Sigmoid colon (tissue), 7 donors: ENCODE measurements around the gene POLR1F. TPM values are rescaled to one million over a fixed set of nuclear protein-coding genes. Genes with fewer than 3 reads are reported as not detected.
"Not testable (repeated sequence)": the region's sequence is repeated elsewhere in the genome, so short reads cannot be mapped to it uniquely, and the experiment has no call there.

Experiments
- DNase-seq: peaks from one replicate; pipeline ENCODE4 v3.0.0-alpha.2; 2019
- H3K27ac ChIP-seq, 4 donors: fragments of 200-600 bp; sonication (generic); one replicate each; pipeline ENCODE4 v1.5.1; 2016 to 2019; ENCODE audit warnings: mild to moderate bottlenecking in 1 of 4
- H3K27me3 ChIP-seq, 3 donors: fragments of 200-600 bp; sonication (generic); one replicate each; pipeline ENCODE4 v1.5.1; 2019; ENCODE audit warnings: mild to moderate bottlenecking in 1 of 3
- H3K36me3 ChIP-seq, 4 donors: fragments of 200-600 bp; sonication (generic); one replicate each; pipeline ENCODE4 v1.5.1; 2016 to 2019
- H3K4me1 ChIP-seq, 4 donors: fragments of 200-600 bp; sonication (generic); one replicate each; pipeline ENCODE4 v1.5.1; 2017 to 2019
- H3K4me3 ChIP-seq, 4 donors: fragments of 200-600 bp; sonication (generic); one replicate each; pipeline ENCODE4 v1.5.1; 2017 to 2019; ENCODE audit warnings: mild to moderate bottlenecking in 2 of 4, moderate library complexity in 1 of 4
- H3K9me3 ChIP-seq, 4 donors: fragments of 200-600 bp in 3 of 4; sonication (generic) in 3 of 4; one replicate each; pipeline versions ENCODE4 v1.5.1 to v1.6.1; 2013 to 2019
- CTCF ChIP-seq, 4 experiments: fragments of 450-650 bp in 3 of 4; fragments of 200-600 bp in 1 of 4; IDR thresholded peaks; one replicate each; pipeline ENCODE4 v1.5.1; 2016 to 2019; ENCODE audit warnings: antibody characterized with exemption in 4 of 4, mild to moderate bottlenecking in 3 of 4, moderate library complexity in 2 of 4
- EP300 ChIP-seq, 4 donors: sonication (generic); formaldehyde crosslinking; IDR thresholded peaks; one replicate each; pipeline ENCODE4 v1.6.1; 2017; ENCODE audit warnings: antibody characterized with exemption in 4 of 4
- POLR2A ChIP-seq, 2 donors: fragments of 450-650 bp; IDR thresholded peaks; one replicate each; pipeline ENCODE4 v1.6.1; 2016; ENCODE audit warnings: antibody characterized with exemption in 2 of 2, mild to moderate bottlenecking in 2 of 2, moderate library complexity in 2 of 2
- POLR2AphosphoS5 ChIP-seq, 4 donors: sonication (generic); formaldehyde crosslinking; IDR thresholded peaks; one replicate each; pipeline ENCODE4 v1.6.1; 2017; ENCODE audit warnings: antibody characterized with exemption in 4 of 4
- WGBS, 2 donors: extraction: QIAGEN DNeasy Blood & Tissue Kit; methylation state at CpG; one replicate each; pipeline ENCODE4 v1.1.7; 2013; 5-methylcytosine and 5-hydroxymethylcytosine counted together
- intact Hi-C: fragments of 100-400 bp; cut with DNase I; formaldehyde crosslinking; loops from one replicate; pipeline ENCODE4 v1.15.1; 2023
- polyA plus RNA-seq, 3 donors: library from polyadenylated mRNA; stranded (reverse); fragments of 200-250 nt; gene quantifications; one replicate each; pipeline ENCODE4 v1.2.3, GENCODE V29; 2013
- total RNA-seq, 4 donors: library from RNA; depleted of rRNA; stranded (reverse); fragments of >200 nt; gene quantifications; one replicate each; pipeline ENCODE4 v1.1.0, GENCODE V29; 2016
- donor health status: healthy with polysubstance abuse.
- donor health status: Bipolar disorder and iron deficiency.
- donor health status: healthy.

POLR1F gene
- total and polyA plus RNA-seq, 7 donors, result 4.2 to 15.6 (median 9.7) TPM

DNA sequence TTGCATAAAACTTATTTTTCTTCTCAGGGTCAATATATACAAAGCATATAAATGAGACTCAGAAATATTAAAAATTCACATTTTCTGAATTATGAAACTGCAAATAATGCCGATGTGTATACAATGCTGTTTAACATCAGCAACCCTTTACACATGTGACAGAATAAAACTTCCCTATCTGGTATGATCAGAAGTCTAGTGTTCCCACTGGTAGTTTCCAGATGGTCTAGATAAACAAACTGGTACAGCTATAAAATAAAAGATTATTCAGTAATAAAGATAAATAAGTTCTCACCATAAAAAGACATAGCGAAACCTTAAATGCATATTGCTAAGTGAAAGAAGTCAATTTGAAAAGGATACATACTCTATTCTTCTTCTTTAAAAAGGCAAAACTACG lies 7.9 kb downstream of the POLR1F start:
- 85 to 91% methylated on average over 3 of the region's 3 CpGs for WGBS, 2 donors
- intact Hi-C loops, result no loop called here
- Histone ChIP-seq H3K36me3 (peaks cover 0 to 63% (median 3%) of the 10 kb centered on the region in 4 donors), H3K27me3 (no peaks in the 10 kb centered on the region), H3K4me3 (no peak overlapping the region), H3K4me1 (no peaks in the 10 kb centered on the region), H3K9me3 (no peaks in the 10 kb centered on the region), H3K27ac (no peak overlapping the region)
- TF ChIP-seq POLR2AphosphoS5 (IDR thresholded peaks at IDR 0.05) (no peak), EP300 (IDR thresholded peaks at IDR 0.05) (no peak), POLR2A (IDR thresholded peaks at IDR 0.05) (no peak), CTCF (IDR thresholded peaks at IDR 0.05) (no peak)
- no peak for DNase-seq

DNA sequence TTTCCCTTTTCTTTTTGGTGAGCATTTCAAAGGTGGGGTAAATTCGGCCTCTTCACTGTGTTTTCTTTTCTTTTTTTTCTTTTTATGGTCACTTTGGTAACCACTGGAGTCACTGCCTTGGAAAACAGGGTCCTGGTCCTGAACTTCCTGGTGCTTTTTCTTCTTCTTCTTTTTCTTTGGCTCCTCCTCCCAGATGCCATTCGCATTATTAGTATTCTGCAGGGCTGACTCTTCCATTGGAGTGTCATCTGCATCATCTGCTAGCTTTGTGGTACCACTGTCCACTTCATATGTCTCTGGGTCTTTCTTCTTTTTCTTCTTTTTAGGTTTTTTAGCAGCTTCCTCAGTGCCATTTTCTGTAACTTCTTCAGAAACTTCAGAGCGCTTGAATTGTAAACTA lies 10.5 kb downstream of the POLR1F start:
- H3K4me1 ChIP-seq, result no peaks in the 10 kb centered on the region
- no peaks in the 10 kb centered on the region for H3K9me3 ChIP-seq
- TF ChIP-seq POLR2AphosphoS5 (IDR thresholded peaks at IDR 0.05) (no peak), POLR2A (IDR thresholded peaks at IDR 0.05) (no peak), EP300 (IDR thresholded peaks at IDR 0.05) (no peak), CTCF (IDR thresholded peaks at IDR 0.05) (no peak)
- no peaks in the 10 kb centered on the region for H3K27me3 ChIP-seq
- no peak for DNase-seq
- peaks cover 0 to 51% (median 3%) of the 10 kb centered on the region in 4 donors for H3K36me3 ChIP-seq
- intact Hi-C loops, result no loop called here
- no peak overlapping the region for H3K27ac ChIP-seq
- WGBS, 2 donors, result 88 to 93% methylated on average over 3 of the region's 3 CpGs
- H3K4me3 ChIP-seq, result no peak overlapping the region

DNA sequence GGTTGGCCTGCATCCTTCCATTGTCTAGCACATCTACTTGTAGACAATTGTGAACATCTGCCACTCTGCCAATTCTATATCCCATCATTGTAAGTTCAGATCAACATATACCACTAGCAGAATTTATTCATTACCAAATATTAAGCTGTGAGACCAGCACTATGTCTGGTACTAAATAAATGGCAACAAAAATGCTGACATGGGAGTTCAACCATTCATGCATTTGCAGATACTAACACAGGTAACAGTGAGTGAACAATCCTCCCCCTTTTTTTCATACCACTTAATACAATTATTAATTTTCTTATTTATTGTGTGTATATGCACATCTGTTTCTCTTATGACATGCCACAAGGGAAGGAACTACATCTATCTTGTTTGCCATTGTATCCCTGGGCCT lies 11.9 kb downstream of the POLR1F start:
- intact Hi-C loops, result no loop called here

DNA sequence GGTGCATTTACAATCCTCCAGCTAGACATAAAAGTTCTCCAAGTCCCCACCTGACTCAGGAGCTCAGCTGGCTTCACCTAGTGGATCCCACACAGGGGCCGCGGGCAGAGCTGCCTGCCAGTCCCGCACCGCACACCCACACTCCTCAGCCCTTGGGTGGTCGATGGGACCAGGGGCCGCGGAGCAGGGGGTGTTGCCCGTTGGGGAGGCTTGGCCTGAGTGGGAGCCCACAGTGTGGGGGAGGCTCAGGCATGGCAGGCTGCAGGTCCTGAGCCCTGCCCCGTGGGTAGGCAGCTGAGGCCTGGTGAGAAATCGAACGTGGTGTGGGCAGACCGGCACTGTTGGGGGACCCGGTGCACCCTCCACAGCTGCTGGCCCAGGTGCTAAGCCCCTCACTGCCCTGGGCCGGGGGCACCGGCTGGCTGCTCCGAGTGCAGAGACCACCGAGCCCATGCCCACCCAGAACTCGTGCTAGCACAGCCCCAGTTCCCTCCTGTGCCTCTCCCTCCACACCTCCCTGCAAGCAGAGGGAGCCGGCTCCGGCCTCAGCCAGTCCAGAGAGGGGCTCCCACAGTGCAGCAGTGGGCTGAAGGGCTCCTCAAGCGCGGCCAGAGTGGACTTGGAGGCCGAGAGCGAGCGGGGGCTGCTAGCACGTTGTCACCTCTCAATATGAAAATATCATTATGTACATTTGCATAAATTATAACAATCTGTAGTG lies 16.6 kb downstream of the POLR1F start:
- Histone ChIP-seq H3K9me3 (no peaks in the 10 kb centered on the region), H3K4me3 (no peak overlapping the region), H3K27me3 (no peaks in the 10 kb centered on the region), H3K27ac (no peak overlapping the region), H3K4me1 (no peaks in the 10 kb centered on the region), H3K36me3 (peaks cover 0 to 7% (median 3%) of the 10 kb centered on the region in 4 donors)
- intact Hi-C loops, result no loop called here
- peak; percentile 58 for DNase-seq
- WGBS, 2 donors, result 95% methylated on average over 26 of the region's 26 CpGs
- no peak for TF ChIP-seq POLR2A (IDR thresholded peaks at IDR 0.05)
- no peak for TF ChIP-seq CTCF (IDR thresholded peaks at IDR 0.05)
- TF ChIP-seq POLR2AphosphoS5 (IDR thresholded peaks at IDR 0.05), result no peak
- no peak for TF ChIP-seq EP300 (IDR thresholded peaks at IDR 0.05)

More for the DNA sequence above, 11.9 kb downstream of the POLR1F start:
- Histone ChIP-seq H3K36me3 (peaks cover 0 to 44% (median 3%) of the 10 kb centered on the region in 4 donors), H3K4me1 (no peaks in the 10 kb centered on the region), H3K4me3 (no peak overlapping the region), H3K9me3 (no peaks in the 10 kb centered on the region), H3K27ac (no peak overlapping the region), H3K27me3 (no peaks in the 10 kb centered on the region)
- TF ChIP-seq CTCF (IDR thresholded peaks at IDR 0.05), result no peak
- no peak for TF ChIP-seq EP300 (IDR thresholded peaks at IDR 0.05)
- no peak for TF ChIP-seq POLR2AphosphoS5 (IDR thresholded peaks at IDR 0.05)
- TF ChIP-seq POLR2A (IDR thresholded peaks at IDR 0.05), result no peak
- no peak for DNase-seq

DNA sequence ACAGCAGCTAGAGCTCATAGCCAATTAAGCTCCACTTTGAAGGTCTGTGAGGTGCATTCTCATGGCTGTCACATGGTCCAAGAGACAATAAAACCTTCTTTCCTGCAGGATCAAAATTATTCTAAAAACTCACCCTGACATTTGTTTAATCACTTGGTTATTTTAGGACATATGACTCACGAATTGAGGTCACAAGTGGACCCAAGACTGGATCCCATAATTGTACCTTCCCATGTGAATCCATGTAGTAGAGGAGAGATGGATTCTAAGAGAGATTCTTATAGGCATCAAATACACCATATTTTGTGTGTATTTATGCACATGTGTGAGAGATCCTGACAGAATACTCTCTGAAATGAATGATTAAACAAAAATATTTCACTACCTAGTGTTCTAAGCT lies 18.1 kb downstream of the POLR1F start:
- Histone ChIP-seq H3K4me1 (no peaks in the 10 kb centered on the region), H3K27ac (no peak overlapping the region), H3K27me3 (no peaks in the 10 kb centered on the region), H3K4me3 (no peak overlapping the region), H3K36me3 (no peaks in the 10 kb centered on the region), H3K9me3 (no peaks in the 10 kb centered on the region)
- TF ChIP-seq POLR2A (IDR thresholded peaks at IDR 0.05), result no peak
- TF ChIP-seq POLR2AphosphoS5 (IDR thresholded peaks at IDR 0.05), result no peak
- no peak for TF ChIP-seq EP300 (IDR thresholded peaks at IDR 0.05)
- TF ChIP-seq CTCF (IDR thresholded peaks at IDR 0.05), result no peak
- intact Hi-C loops, result no loop called here
- no peak for DNase-seq
- WGBS, 2 donors, result 63 to 79% methylated on average over 1 of the region's 1 CpG

- H3K9me3 ChIP-seq, H3K4me3 ChIP-seq, H3K27ac ChIP-seq, intact Hi-C loops, H3K4me1 ChIP-seq, DNase-seq, H3K36me3 ChIP-seq, H3K27me3 ChIP-seq: not testable (repeated sequence)
- 58 to 78% methylated on average over 12 of the region's 12 CpGs for WGBS, 2 donors
Measured at GRCh38 chr7:19689130-19689529, 19.7 kb downstream of the POLR1F start.
